Measurements from ENCODE around the gene LSM4.
A peak's percentile ranks its signal among the peaks of the same experiment; 100 is the strongest.

LSM4 gene

GRCh38 chr19:18274781-18275356 is 48.0 kb downstream of the LSM4 start:
- peak; percentile 80 for DNase-seq (ENCODE audit: low read depth)

DNA sequence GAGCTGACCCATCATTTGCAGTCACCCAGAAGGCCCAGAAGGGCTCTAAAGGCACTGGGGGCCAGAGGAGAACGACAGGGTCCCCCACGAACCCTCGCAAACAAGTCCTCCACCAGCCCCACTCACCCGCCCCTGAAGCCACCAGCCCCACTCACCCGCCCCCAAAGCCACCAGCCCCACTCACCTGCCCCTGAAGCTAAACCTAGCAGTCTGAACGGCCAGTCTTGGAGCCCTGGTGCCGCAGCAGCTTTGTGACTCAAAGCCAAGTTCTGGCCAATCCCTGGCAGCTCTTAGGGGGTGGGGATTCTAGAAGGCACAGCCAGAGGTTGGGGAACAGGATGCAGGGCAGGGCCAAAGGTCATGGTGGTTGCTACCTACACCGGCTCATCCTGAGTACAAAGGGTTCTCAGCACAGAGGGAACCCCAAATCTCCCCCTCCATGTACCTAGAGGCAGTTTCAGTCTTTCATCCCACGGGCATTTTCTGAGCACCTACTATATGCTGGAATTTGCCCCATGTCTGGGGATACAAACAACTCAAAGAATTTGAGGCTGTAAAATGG is 48.6 kb downstream of the LSM4 start, which contains the start of gene IQCN:
IQCN (minus strand) TSS at position 234 of the 562 bp plus-strand sequence. CDS start 4,974 bp downstream, outside the sequence.
- no peak for DNase-seq (ENCODE audit: low read depth)

- DNase-seq (ENCODE audit: low read depth), result no peak
These were observed 49.2 kb downstream of the LSM4 start for GRCh38 chr19:18273561-18274218.

DNA sequence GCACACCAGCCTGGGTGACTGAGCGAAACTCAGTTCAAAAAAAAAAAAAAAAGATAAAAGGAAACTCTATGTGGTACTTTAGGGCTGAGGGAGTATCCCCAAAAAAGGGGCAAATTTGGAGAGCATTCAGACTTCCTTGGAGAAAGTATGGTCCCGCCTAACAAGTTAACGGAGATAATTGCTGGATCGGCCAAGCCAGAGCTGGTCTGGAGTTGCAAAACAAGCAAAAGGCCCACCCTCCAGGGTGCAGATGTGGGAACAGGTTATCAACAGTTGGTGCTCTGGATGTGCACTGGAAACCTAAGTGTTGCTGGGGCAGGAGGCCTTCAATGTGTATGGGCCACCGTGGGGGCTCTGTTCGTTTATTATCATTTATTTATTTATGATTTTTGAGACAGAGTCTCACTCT is 51.4 kb downstream of the LSM4 start:
- no peak for DNase-seq (ENCODE audit: low read depth)

GRCh38 chr19:18270326-18270725 is 52.5 kb downstream of the LSM4 start:
- DNase-seq (ENCODE audit: low read depth), result no peak

DNA sequence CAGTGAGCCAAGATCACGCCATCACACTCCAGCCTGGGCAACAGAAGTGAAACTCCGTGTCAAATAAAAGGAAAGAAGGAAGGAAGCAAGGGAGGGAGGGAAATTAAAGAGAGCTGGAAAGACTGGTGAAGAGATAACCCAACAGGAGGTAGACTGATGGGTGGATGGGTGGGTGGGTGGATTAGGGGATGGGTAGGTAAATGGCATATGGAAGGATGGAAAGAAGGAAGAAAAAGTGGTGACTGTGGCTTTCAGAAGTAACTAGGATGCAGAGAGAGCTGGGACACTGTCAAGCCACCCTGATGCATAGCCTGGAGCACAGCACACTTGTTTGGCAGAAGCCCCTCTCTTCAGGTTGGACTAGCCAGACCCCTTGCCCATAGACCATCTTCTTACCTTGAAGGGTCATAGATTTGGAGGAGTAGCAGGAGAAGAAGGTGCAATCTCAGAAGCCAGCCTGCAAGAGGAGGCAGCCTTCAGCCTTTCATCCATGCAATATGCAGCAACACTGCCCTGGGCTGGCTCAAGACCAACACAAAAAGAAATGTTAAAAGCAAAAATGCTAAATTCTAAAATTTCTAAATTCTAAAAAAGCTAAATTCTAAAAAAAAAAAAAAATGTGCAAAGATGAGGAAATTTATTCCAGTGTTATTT is 53.7 kb downstream of the LSM4 start:
- no peak for DNase-seq (ENCODE audit: low read depth)

GRCh38 chr19:18266771-18267686 is 55.8 kb downstream of the LSM4 start:
- DNase-seq (ENCODE audit: low read depth), result no peak

- DNase-seq (ENCODE audit: low read depth), result no peak
These were observed 57.3 kb downstream of the LSM4 start for GRCh38 chr19:18265582-18265981.

DNA sequence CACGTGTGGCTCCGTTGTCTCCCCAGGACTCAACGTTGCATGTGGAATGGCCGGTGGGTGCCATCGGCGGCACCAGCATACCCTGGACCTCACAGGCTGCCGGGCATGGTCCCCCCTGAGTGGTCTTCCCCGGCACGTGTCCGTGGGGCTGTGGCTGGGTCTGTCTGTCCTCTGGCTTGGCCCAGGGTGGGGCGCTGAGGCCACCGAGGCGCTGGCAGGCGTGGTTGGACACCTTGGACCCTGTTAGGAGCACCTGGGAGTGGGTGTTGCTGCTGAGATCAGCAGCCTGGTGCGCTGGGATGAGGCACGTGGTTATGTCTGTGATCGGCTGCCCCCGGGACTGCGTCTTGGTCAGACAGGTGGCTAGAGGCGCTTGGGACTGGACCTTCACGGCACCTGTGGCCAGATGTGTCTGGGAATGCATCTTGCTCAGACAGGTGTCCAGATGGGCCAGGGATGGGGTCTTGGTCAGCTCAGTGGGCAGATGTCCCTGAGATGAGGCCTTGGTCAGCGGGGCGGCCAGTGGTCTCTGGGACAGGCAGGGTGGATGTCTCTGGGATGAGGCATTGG is 57.8 kb downstream of the LSM4 start:
- no peak for DNase-seq (ENCODE audit: low read depth)

DNA sequence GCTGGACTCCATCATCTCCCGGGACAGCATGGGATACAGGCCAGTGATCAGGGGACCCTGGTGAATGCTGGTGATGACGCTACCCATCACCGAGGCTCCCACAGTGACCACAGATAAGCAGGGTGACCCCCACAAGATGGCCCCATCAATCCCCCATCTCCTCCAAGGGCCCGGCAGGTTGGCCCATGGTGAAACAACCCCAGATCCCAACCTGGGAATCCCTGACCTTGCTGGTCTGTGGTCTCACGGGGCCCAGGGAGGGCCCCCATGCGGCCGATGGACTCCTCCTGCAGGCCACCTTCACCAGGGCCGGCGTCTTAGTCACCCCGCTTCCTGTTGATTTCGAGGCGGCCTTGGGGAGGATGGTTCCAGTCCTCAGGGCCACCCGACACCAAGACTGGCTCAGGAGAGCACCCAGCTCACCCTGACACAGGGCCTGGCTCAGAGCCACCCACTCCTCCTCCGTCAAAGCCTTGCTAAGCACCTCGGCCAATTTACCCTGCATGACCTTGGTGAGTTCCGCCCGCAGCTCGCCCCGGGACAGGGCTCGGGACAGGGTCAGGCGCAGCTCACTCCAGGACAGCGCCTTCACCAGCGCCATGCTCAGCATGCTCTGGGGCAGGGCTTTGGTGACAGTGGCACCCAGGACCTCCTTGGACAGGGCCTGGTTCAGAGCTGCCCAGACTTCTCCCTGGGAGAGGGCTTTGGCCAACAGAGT is 58.6 kb downstream of the LSM4 start:
- DNase-seq (ENCODE audit: low read depth), result no peak

- DNase-seq (ENCODE audit: low read depth), result no peak
These were observed 59.3 kb downstream of the LSM4 start for GRCh38 chr19:18263324-18264136.

GRCh38 chr19:18262917-18263316 is 60.0 kb downstream of the LSM4 start:
- DNase-seq (ENCODE audit: low read depth), result no peak

DNA sequence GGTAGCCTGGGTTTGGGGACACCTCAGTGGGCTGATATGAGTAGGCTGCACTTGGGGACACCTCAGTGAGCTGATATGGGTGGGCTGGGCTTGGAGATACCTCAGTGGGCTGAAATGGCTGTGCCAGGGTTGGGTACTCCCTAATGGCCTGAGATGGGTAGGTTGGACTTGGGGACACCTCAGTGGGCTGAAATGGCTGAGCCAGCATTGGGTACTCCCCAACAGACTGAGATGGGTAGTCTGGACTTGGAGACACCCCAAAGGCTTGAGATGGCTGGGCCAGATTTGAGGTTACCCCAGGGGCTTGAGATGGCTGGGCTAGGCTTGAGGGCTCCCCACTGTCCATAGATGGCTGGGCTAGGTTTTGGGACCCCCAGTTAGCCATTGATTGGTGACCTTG is 60.7 kb downstream of the LSM4 start:
- DNase-seq (ENCODE audit: low read depth), result no peak

- DNase-seq (ENCODE audit: low read depth), result no peak
These were observed 61.4 kb downstream of the LSM4 start for GRCh38 chr19:18261474-18261873.

- DNase-seq (ENCODE audit: low read depth), result peak; percentile 38
These were observed 63.0 kb downstream of the LSM4 start for GRCh38 chr19:18259893-18260292.

DNA sequence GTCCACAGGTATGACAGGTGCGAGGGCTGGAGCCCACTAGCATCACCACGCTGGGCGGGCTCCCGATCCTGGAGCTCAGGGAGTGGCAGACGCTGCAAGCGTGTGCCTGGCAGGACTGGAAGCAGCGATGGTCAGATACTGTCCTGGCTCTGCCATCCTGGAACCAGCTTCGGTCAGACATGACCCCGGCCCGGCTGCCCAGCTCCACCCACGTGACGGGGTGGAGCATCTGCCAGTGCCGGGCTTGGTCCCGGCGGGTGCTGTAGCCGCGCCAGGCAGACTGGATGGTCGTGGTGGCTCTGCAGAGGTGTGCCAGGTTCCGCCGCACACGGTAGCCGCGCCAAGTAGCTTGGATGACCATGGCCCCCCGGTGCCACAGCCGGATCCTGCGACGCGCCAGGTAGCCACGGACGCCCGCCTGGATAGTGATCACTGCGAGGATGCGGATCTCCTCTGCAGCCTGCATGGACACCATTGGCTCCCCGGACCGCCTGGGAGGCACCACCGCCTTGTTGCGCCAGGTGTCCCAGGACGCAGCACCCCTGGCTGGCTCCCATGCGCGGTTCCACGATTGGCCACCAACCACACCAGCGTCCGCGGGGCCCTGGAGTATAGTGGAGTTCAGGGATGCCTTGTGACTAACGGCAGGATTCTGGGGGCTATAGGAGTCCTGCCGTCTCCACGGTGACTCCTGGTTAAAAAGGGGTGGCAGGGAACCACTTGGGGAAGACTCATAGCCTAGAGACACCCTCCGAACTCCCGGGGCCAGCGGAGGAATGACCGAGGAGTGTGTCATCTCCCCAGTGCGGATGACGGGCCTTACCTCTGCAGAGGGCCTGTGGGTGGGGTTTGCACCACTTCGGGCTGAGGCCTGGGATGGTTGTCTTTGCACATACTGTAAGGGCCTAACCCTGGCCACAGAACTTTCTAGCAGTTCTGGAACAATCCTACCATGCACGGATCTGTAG is 65.1 kb downstream of the LSM4 start:
- no peak for DNase-seq (ENCODE audit: low read depth)

All from stromal cell of bone marrow (primary cell).